Neutrophil (primary cell): ENCODE data around the gene NAALADL2.

ENCODE experiments used
- H3K27ac ChIP-seq: fragments of 200-600 bp; sonication (generic); 2 replicates; pipeline ENCODE4 v1.5.1; 2016; ENCODE audit warnings: mild to moderate bottlenecking, moderate library complexity
- H3K27me3 ChIP-seq: fragments of 200-600 bp; sonication (generic); 2 replicates; pipeline ENCODE4 v1.6.0; 2016; ENCODE audit warnings: mild to moderate bottlenecking
- H3K36me3 ChIP-seq: fragments of 200-600 bp; sonication (generic); 2 replicates; pipeline ENCODE4 v1.5.1; 2017
- H3K4me1 ChIP-seq, 2 experiments: fragments of 200-600 bp in 1 of 2; sonication (generic) in 1 of 2; 1 replicate in 1 of 2; 2 replicates in 1 of 2; pipeline versions ENCODE4 v1.5.1 to v1.6.1; 2013 to 2016; ENCODE audit warnings: low read depth in 1 of 2, low read length in 1 of 2, mild to moderate bottlenecking in 1 of 2, moderate library complexity in 1 of 2; ENCODE audit not compliant: control insufficient read depth in 1 of 2, insufficient read depth in 1 of 2
- H3K4me3 ChIP-seq, 2 experiments: fragments of 200-600 bp in 1 of 2; sonication (generic) in 1 of 2; 1 replicate in 1 of 2; 2 replicates in 1 of 2; pipeline ENCODE4 v1.5.1; 2013 to 2016; ENCODE audit warnings: low read depth in 1 of 2, low read length in 1 of 2, mild to moderate bottlenecking in 1 of 2, moderate library complexity in 1 of 2
- H3K9me3 ChIP-seq: fragments of 200-600 bp; sonication (generic); 2 replicates; pipeline ENCODE4 v1.5.1; 2016
- CTCF ChIP-seq: fragments of 200-600 bp; sonication (generic); IDR thresholded peaks from 2 replicates; pipeline ENCODE4 v1.5.1; 2016; ENCODE audit warnings: antibody characterized with exemption

Gene NAALADL2

GRCh38 chr3:174869448-174869847 lies 10.3 kb downstream of the NAALADL2 start:
- TF ChIP-seq CTCF: no peak
- Histone ChIP-seq H3K27ac (no peak overlapping the region), H3K27me3 (no peaks in the 10 kb centered on the region), H3K36me3 (no peaks in the 10 kb centered on the region), H3K4me3 (no peak overlapping the region), H3K9me3 (no peaks in the 10 kb centered on the region), H3K4me1 (no peaks in the 10 kb centered on the region)

DNA sequence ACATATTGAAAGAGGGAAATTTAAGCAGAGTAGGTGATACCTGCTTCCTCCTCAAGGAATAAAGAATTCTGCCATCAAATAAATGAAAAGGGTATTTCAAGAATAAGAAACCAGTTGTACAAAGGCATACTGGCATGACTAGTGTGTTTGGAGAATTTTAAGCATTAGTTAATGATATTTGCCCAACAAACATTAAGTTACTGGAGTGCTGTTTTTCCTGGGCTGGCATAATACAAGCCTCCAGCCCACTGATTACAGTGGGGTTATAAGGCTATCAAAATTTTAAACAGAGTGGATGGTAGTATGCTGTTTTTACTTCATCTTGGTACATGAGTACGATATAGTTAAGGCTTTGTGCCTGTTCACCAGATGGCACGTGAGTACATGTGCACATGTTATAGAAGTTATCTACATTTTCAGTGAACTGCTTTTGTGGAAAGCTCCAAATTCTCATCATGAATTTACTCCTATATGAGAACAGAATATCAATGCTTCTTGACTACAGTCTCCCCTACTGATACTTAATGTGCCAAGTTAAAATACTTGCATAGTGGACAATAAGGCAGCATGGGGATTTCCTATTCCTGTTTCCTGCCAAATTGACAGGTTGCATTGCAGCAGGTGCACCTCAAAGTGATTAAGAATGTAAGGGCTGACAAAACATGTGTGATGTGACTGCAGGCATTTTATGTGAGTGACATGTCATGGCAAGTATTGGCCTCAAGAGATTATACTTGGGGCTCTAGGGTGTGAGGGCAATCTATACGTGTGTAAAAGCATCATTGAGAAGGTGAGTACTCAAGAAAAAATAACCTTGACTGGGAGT lies 14.9 kb downstream of the NAALADL2 start:
- TF ChIP-seq CTCF: no peak
- H3K36me3 ChIP-seq: no peaks in the 10 kb centered on the region
- H3K27me3 ChIP-seq: no peaks in the 10 kb centered on the region
- no peak overlapping the region for H3K27ac ChIP-seq
- H3K4me1 ChIP-seq: no peaks in the 10 kb centered on the region
- H3K9me3 ChIP-seq: no peaks in the 10 kb centered on the region
- no peak overlapping the region for H3K4me3 ChIP-seq

DNA sequence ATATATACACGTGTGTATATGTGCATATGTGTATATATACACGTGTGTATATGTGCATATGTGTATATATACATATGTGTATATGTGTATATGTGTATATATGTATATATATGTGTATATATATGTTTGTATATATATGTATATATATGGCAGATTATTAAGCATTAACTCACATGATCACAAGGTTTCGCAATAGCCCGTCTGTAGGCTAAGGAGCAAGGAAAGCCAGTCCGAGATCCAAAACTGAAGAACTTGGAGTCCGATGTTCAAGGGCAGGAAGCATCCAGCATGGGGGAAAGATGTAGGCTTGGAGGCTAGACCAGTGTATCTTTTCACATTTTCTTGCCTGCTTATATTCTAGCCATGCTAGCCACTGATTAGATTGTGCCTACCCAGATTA lies 23.7 kb downstream of the NAALADL2 start:
- Histone ChIP-seq H3K4me1 (no peaks in the 10 kb centered on the region), H3K27ac (no peak overlapping the region), H3K27me3 (no peaks in the 10 kb centered on the region), H3K36me3 (no peaks in the 10 kb centered on the region), H3K9me3 (no peaks in the 10 kb centered on the region), H3K4me3 (no peak overlapping the region)
- no peak for TF ChIP-seq CTCF

DNA sequence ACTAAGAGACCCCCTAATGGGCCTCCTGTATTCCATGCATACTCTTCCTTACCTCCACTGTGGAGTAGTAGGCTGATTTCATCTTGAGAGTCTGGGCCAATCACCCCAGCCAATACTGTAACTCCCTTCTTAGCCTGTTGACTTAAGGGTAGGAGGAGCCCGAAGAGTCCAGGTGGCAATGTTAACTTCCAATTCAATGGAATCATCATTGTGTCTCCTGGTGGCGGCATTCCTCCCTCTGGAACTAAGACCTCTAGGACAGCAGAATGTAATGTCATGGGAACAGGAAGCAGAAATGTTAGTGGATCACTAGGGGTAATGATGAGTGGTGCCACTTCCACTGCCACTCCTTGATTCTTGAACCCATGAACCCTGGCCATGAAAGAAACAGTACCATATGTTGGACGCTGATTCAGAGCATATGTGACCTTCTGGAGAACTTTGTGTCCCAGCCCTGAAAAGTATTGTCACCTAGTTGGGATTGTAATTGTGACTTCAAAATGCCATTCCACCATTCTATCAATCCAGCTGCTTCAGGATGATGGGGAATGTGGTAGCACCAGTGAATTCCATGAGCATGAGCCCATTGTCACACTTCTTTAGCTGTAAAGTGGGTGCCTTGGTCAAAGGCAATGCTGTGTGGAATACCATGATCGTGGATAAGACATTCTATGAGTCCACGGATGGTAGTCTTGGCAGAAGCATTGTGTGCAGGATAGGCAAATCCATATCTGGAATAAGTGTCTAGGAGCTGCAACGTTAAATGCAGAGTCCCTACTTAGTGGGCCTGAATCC lies 24.9 kb downstream of the NAALADL2 start:
- H3K27ac ChIP-seq: no peak overlapping the region
- no peaks in the 10 kb centered on the region for H3K27me3 ChIP-seq
- no peaks in the 10 kb centered on the region for H3K9me3 ChIP-seq

More for the DNA sequence above, 24.9 kb downstream of the NAALADL2 start:
- Histone ChIP-seq H3K36me3 (no peaks in the 10 kb centered on the region), H3K4me3 (no peak overlapping the region), H3K4me1 (no peaks in the 10 kb centered on the region)
- TF ChIP-seq CTCF: no peak
